ENCODE data around the gene PCNX3. TPM values are rescaled to one million over a fixed set of nuclear protein-coding genes. Genes with fewer than 3 reads are reported as not detected.

PCNX3 gene
- total and polyA plus RNA-seq, 2 of the 13 experiments (the other 11 are each of a cell fraction or from before 2014, with no cell fraction given): 16.2 to 23.0 TPM

DNA sequence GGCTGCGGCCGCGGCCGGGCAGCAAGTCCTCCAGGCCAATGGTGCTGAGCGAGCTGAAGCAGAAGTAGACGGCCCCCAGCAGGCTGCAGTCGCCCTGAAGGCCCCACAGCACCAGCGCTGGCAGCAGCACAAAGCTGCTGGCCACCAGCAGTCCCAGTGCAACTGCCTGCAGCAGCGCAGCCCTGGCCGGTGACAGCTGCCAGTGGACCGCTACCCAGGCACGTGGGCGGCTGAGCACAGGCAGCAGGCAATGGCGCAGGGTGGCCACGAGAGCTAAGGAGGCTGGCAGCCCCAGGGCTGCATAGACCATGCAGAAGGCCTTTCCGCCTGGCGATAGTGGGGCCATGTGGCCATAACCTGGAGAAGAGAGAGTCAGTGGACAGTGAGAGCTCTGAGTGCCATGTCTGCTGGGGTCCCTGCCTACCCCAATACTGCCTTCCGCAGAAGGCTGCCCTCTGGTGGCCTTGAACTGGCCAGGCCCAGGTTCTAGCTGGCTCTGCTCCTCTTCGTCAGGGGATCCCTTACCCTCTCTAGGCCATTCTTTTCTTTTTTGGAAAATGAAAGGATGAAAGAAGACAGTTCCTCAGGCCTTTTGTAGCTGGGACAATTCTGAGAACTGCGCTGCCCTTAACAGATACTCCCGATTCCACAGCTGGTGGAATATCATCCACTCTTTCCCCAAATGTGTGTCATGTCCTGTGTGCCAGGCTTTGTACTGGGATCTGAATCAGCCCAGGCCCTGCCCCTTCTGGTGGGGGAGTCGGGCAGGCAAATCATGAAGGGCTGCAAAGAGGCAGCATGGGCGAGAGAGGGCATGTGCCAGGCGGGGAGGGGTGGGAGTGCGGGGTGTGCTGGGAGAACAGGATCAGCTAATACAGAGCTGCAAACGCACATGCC, 21.8 kb upstream of the PCNX3 start (continued):
- no peak for TF ChIP-seq ZNF841 (CRISPR knock-in tag; IDR thresholded peaks at IDR 0.05; ENCODE audit: borderline replicate concordance)
- TF ChIP-seq FOXP1 (IDR thresholded peaks at IDR 0.05): no peak
- no peak for TF ChIP-seq FOXP1 (CRISPR knock-in tag; IDR thresholded peaks at IDR 0.05)
- no peak for TF ChIP-seq SRSF9 (IDR thresholded peaks at IDR 0.05; ENCODE audit: borderline replicate concordance, insufficient read depth, low read depth, low read length, poor library complexity, severe bottlenecking)
- TF ChIP-seq ZNF451 (CRISPR knock-in tag; IDR thresholded peaks at IDR 0.05): no peak
- TF ChIP-seq, protein P1, sequence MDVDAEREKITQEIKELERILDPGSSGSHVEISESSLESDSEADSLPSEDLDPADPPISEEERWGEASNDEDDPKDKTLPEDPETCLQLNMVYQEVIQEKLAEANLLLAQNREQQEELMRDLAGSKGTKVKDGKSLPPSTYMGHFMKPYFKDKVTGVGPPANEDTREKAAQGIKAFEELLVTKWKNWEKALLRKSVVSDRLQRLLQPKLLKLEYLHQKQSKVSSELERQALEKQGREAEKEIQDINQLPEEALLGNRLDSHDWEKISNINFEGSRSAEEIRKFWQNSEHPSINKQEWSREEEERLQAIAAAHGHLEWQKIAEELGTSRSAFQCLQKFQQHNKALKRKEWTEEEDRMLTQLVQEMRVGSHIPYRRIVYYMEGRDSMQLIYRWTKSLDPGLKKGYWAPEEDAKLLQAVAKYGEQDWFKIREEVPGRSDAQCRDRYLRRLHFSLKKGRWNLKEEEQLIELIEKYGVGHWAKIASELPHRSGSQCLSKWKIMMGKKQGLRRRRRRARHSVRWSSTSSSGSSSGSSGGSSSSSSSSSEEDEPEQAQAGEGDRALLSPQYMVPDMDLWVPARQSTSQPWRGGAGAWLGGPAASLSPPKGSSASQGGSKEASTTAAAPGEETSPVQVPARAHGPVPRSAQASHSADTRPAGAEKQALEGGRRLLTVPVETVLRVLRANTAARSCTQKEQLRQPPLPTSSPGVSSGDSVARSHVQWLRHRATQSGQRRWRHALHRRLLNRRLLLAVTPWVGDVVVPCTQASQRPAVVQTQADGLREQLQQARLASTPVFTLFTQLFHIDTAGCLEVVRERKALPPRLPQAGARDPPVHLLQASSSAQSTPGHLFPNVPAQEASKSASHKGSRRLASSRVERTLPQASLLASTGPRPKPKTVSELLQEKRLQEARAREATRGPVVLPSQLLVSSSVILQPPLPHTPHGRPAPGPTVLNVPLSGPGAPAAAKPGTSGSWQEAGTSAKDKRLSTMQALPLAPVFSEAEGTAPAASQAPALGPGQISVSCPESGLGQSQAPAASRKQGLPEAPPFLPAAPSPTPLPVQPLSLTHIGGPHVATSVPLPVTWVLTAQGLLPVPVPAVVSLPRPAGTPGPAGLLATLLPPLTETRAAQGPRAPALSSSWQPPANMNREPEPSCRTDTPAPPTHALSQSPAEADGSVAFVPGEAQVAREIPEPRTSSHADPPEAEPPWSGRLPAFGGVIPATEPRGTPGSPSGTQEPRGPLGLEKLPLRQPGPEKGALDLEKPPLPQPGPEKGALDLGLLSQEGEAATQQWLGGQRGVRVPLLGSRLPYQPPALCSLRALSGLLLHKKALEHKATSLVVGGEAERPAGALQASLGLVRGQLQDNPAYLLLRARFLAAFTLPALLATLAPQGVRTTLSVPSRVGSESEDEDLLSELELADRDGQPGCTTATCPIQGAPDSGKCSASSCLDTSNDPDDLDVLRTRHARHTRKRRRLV (CRISPR knock-in tag; IDR thresholded peaks at IDR 0.05): no peak
- no peak for TF ChIP-seq EHMT2 (IDR thresholded peaks at IDR 0.05; ENCODE audit: borderline replicate concordance, low read depth, low read length)
- no peak for TF ChIP-seq MTA3 (CRISPR knock-in tag; IDR thresholded peaks at IDR 0.05)
- TF ChIP-seq, protein P2, sequence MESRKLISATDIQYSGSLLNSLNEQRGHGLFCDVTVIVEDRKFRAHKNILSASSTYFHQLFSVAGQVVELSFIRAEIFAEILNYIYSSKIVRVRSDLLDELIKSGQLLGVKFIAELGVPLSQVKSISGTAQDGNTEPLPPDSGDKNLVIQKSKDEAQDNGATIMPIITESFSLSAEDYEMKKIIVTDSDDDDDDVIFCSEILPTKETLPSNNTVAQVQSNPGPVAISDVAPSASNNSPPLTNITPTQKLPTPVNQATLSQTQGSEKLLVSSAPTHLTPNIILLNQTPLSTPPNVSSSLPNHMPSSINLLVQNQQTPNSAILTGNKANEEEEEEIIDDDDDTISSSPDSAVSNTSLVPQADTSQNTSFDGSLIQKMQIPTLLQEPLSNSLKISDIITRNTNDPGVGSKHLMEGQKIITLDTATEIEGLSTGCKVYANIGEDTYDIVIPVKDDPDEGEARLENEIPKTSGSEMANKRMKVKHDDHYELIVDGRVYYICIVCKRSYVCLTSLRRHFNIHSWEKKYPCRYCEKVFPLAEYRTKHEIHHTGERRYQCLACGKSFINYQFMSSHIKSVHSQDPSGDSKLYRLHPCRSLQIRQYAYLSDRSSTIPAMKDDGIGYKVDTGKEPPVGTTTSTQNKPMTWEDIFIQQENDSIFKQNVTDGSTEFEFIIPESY (CRISPR knock-in tag; IDR thresholded peaks at IDR 0.05): peak; percentile 59
- TF ChIP-seq, protein P3, sequence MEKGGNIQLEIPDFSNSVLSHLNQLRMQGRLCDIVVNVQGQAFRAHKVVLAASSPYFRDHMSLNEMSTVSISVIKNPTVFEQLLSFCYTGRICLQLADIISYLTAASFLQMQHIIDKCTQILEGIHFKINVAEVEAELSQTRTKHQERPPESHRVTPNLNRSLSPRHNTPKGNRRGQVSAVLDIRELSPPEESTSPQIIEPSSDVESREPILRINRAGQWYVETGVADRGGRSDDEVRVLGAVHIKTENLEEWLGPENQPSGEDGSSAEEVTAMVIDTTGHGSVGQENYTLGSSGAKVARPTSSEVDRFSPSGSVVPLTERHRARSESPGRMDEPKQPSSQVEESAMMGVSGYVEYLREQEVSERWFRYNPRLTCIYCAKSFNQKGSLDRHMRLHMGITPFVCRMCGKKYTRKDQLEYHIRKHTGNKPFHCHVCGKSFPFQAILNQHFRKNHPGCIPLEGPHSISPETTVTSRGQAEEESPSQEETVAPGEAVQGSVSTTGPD (CRISPR knock-in tag; IDR thresholded peaks at IDR 0.05): no peak
- TF ChIP-seq, protein P4, sequence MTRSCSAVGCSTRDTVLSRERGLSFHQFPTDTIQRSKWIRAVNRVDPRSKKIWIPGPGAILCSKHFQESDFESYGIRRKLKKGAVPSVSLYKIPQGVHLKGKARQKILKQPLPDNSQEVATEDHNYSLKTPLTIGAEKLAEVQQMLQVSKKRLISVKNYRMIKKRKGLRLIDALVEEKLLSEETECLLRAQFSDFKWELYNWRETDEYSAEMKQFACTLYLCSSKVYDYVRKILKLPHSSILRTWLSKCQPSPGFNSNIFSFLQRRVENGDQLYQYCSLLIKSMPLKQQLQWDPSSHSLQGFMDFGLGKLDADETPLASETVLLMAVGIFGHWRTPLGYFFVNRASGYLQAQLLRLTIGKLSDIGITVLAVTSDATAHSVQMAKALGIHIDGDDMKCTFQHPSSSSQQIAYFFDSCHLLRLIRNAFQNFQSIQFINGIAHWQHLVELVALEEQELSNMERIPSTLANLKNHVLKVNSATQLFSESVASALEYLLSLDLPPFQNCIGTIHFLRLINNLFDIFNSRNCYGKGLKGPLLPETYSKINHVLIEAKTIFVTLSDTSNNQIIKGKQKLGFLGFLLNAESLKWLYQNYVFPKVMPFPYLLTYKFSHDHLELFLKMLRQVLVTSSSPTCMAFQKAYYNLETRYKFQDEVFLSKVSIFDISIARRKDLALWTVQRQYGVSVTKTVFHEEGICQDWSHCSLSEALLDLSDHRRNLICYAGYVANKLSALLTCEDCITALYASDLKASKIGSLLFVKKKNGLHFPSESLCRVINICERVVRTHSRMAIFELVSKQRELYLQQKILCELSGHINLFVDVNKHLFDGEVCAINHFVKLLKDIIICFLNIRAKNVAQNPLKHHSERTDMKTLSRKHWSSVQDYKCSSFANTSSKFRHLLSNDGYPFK (CRISPR knock-in tag; IDR thresholded peaks at IDR 0.05; ENCODE audit: borderline replicate concordance): 0 out of 2 replicates have a peak, but pooled peaks have one; percentile 33
- TF ChIP-seq, protein P5, sequence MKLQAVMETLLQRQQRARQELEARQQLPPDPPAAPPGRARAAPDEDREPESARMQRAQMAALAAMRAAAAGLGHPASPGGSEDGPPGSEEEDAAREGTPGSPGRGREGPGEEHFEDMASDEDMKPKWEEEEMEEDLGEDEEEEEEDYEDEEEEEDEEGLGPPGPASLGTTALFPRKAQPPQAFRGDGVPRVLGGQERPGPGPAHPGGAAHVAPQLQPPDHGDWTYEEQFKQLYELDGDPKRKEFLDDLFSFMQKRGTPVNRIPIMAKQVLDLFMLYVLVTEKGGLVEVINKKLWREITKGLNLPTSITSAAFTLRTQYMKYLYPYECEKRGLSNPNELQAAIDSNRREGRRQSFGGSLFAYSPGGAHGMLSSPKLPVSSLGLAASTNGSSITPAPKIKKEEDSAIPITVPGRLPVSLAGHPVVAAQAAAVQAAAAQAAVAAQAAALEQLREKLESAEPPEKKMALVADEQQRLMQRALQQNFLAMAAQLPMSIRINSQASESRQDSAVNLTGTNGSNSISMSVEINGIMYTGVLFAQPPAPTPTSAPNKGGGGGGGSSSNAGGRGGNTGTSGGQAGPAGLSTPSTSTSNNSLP (IDR thresholded peaks at IDR 0.05; ENCODE audit: low read depth, low read length): no peak
- no peak for TF ChIP-seq ZNF792 (CRISPR knock-in tag; IDR thresholded peaks at IDR 0.05)
- TF ChIP-seq MIER2 (CRISPR knock-in tag; IDR thresholded peaks at IDR 0.05): no peak
- TF ChIP-seq TGIF2 (CRISPR knock-in tag; IDR thresholded peaks at IDR 0.05): no peak
